NB4 (cell line): Measurements from ENCODE around the gene RCN1.

Experiments used
- MYC ChIP-seq: IDR thresholded peaks from 2 replicates; pipeline ENCODE4 v1.6.1; 2011; ENCODE audit warnings: low read depth, low read length
- POLR2A ChIP-seq: IDR thresholded peaks from 2 replicates; pipeline ENCODE4 v1.6.1; 2011; ENCODE audit warnings: mild to moderate bottlenecking; ENCODE audit not compliant: insufficient read length; ENCODE audit errors: extremely low read depth
- TF ChIP-seq, protein P1 (sequence below): IDR thresholded peaks from 2 replicates; pipeline ENCODE4 v1.6.1; 2011; ENCODE audit warnings: low read depth, low read length
- TF ChIP-seq, protein P2 (sequence below): IDR thresholded peaks from one replicate; pipeline ENCODE4 v1.5.1; 2012; ENCODE audit warnings: low read depth, low read length

DNA sequence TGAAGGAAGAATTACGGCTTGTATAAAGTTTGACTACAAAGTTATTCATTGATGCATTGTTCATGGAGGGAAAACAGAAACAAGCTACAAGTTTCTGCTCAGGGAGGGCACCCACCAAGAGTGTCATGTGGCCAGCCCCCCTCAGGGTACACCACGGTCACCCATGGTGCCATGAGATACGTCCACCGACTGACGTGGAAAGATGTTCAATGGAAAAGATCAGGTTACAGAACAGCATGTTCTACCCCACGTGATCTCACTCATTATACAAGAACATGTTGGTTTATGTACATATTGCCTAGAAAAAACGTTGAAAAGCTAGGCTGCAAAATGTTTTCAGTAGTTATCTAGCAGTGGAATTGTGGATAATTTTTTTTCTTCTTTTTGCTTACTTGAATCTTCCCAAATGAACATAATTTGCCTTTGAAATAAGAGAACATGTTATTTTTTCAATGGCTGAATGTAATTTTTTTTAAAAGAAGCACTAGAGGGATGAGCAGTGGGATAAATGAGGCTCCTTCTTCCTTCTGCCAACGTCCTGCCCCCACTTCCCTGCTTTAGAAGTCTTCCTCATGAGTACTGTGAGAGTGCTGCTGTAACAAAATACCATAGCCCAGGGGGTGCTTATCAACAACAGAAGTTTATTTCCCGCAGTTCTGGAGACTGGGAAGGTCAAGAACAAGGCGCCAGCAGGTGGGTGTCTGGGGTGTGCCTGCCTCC is 22.5 kb downstream of the RCN1 start:
- TF ChIP-seq, protein P1, sequence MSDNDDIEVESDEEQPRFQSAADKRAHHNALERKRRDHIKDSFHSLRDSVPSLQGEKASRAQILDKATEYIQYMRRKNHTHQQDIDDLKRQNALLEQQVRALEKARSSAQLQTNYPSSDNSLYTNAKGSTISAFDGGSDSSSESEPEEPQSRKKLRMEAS = no peak
- TF ChIP-seq, protein P2, sequence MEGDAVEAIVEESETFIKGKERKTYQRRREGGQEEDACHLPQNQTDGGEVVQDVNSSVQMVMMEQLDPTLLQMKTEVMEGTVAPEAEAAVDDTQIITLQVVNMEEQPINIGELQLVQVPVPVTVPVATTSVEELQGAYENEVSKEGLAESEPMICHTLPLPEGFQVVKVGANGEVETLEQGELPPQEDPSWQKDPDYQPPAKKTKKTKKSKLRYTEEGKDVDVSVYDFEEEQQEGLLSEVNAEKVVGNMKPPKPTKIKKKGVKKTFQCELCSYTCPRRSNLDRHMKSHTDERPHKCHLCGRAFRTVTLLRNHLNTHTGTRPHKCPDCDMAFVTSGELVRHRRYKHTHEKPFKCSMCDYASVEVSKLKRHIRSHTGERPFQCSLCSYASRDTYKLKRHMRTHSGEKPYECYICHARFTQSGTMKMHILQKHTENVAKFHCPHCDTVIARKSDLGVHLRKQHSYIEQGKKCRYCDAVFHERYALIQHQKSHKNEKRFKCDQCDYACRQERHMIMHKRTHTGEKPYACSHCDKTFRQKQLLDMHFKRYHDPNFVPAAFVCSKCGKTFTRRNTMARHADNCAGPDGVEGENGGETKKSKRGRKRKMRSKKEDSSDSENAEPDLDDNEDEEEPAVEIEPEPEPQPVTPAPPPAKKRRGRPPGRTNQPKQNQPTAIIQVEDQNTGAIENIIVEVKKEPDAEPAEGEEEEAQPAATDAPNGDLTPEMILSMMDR = no peak
- TF ChIP-seq POLR2A (no peak), MYC (no peak)
